NCI-H2171 treated with DMSO at 0.1 percent for 48 hours (cell line): Measurements from ENCODE around the gene TMEM74B.
"Not testable (repeated sequence)": the region's sequence is repeated elsewhere in the genome, so short reads cannot be mapped to it uniquely, and the experiment has no call there.

Experiments used
- DNase-seq: peaks from one replicate; lab custom pipeline; 2025; lab: John Stamatoyannopoulos, UW

Gene TMEM74B

DNA sequence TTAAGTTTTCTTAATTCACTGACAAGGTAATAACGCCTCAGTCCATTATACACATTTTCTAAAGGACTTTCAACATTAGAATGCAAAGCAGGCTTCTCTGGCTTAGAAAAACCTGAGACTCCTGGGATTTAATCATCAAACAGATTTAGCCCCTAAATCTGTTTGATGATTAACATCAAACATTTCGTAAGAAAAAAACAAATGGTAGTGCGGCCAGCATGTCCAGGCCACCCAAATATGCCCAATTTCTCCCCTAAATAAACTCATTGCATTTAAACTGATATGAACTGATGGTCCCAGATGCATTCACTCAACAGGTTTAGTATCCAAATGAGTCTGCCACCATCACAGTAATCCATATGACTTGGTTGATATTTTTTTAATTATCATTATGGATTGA is 6.2 kb downstream of the TMEM74B start:
- no peak for DNase-seq

DNA sequence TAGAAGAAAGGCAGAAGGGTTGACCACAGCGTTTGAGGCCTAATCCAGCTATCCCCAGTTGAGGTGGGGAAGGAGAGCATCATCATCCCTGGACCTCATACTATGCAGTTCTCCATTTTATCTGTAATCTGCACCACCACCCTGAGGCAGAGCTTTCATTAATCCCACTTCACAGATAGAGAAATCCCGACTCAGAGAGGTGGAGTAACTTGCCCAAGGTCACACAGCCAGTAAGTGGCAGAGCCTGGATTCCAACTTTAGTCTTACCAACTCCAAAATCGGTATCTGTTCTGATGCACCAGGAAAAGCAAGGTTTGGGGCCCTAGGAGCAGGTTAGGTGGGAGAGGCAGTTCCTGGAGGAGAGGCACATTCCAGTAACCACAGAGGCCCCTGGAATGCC is 6.7 kb downstream of the TMEM74B start:
- DNase-seq: no peak

DNA sequence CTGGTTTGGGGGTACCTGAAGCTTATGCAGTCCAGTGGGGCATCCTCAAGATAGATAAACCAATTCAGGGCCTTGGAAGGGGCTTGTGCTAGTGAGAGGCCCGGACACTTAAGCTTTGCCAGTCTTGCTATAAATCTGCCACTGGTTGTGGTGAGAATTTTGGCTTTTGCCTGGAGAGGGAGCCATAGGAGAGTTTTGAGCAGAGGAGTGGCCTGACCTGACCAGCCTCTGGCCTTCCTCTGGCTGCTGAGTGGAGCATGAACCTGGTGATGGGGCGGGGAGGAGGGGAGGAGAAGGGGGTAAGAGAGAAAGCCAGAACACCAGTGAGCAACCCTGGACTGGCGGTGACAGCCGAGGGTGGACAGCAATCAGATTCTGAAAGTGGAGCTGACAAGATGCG is 7.1 kb downstream of the TMEM74B start:
- no peak for DNase-seq

- DNase-seq: no peak
Measured at GRCh38 chr20:1174787-1175186, 10.0 kb downstream of the TMEM74B start.

DNA sequence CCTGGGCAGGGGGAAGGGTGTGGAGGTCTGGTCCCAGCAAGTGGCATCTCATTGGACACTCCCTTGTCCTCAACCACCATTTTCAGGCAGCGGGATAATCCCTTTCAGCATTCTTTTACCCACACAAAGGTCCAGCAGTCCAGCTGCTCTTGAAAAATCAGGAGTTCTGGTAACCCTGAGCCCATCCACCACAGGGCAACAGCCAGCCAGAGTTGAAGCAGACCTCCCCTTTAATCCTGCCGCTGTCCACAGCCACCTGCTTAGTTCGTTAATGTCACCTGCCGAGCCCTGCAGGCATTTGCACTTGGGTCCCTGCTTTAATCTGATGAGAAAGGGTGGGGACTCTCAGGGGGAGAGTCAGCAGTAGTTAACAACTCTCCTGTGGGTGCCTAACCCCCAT is 11.1 kb downstream of the TMEM74B start:
- no peak for DNase-seq

GRCh38 chr20:1171461-1172093 is 13.2 kb downstream of the TMEM74B start:
- DNase-seq: no peak

DNA sequence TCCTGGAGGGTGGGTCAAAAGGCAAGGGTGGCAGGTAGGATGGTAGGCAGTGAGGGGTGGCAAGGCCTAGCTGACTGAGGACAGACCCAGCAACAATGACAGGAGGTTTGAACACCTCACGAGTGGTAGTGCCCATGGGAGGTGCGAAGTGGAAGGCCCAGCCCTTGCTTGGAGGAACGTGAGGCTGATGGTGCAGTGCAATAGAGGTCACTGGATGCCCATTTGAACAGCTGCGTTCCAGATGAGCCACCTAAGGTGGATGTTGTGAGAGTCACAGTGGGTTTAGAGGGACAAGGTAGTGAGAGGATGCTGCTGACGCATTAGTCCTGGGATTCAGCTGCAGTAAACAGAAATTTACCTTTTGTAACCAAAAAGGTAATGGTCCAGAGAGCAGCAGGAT is 15.6 kb downstream of the TMEM74B start:
- no peak for DNase-seq

DNA sequence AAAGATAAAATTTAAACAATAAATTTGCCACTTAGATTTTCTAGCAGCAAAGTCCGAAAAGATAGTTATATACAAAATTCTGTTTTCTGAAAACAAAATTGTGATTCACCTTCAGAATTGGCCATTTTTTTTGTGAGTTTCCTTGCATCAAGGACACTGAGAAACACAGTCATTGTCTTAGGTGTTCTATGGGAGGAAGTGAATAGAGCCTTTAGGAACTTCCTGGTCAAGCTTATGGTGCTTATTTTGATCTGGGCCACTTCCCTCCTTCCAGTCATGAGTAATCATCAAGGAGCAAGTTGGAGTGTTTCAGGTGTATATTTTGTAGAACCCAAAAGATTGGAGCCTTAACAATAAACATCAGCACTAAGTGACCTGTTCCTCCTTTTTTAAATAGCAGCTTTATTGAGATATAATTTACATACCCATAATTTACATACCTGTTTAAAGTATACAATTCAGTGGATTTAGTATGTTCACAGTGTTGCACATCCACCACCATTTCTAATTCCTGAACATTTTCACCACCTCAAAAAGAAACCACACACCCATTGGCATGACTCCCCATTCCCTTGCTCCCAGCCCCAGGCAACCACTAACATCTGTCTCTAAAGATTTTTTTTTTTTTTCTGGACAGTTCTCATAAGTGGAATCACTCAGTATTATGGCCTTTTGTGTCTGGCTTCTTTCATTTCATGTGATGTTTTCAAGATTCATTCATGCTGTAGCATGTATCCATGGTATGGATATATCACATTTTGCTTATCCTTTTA is 17.6 kb downstream of the TMEM74B start:
- DNase-seq: no peak

- DNase-seq: no peak
Measured at GRCh38 chr20:1165941-1166340, 18.8 kb downstream of the TMEM74B start.

GRCh38 chr20:1165521-1165920 is 19.3 kb downstream of the TMEM74B start:
- no peak for DNase-seq

GRCh38 chr20:1164871-1165270 is 19.9 kb downstream of the TMEM74B start:
- DNase-seq: no peak

GRCh38 chr20:1163653-1164052 is 21.1 kb downstream of the TMEM74B start:
- no peak for DNase-seq

GRCh38 chr20:1163105-1163504 is 21.7 kb downstream of the TMEM74B start:
- no peak for DNase-seq

DNA sequence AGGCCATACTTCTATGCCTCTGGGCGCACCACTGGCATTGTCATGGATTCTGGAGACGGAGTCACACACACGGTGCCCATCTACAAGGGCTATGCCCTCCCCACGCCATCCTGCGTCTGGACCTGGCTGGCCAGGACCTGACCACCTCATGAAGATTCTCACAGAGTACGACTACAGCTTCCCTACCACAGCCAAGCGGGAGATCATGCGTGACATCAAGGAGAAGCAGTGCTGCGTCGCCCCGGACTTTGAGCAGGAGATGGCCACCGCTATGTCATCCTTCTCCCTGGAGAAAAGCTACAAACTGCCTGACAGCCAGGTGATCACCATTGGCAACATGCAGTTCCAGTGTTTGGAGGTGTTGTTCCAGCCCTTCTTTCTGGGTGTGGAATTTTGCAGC is 23.8 kb downstream of the TMEM74B start:
- no peak for DNase-seq

GRCh38 chr20:1160496-1160895 is 24.3 kb downstream of the TMEM74B start:
- no peak for DNase-seq

DNA sequence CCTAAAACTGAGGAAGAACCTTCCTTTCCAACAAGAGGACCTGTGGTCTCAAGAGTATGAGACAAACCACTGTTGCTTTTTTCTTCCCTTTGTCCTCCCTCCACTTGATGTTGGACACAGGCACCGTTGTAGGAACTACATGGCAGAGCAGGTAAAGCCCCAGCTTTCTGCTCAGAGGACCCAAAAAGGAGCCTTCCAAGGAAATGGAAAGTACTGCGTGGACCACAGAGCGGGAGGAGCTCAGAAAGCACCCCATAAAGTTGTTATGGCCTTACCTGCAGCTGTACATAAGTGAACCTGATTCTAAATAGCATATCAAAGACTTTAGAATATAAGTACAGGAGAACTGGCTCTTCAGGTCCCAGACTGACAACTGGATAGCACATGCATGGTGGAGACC is 29.4 kb downstream of the TMEM74B start:
- DNase-seq: no peak

DNA sequence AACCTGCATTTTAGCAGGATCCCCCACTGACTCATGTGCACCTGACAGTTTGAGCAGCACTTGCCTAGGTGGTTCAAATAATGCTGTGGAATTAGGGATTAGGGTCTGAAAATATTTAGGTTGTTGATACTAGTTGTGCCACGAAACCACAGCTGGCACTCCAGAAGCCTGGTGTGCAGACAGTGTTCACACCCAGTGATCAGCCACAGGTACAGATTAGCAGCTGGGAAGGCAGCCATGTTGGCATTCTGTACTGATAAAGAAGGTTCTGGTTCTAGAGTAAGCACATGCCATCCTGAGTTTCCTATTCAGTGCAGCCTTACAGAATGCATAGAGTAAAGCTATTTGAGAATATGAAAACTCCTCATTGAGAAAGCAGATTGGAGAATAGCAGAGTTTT is 30.1 kb downstream of the TMEM74B start:
- no peak for DNase-seq

DNA sequence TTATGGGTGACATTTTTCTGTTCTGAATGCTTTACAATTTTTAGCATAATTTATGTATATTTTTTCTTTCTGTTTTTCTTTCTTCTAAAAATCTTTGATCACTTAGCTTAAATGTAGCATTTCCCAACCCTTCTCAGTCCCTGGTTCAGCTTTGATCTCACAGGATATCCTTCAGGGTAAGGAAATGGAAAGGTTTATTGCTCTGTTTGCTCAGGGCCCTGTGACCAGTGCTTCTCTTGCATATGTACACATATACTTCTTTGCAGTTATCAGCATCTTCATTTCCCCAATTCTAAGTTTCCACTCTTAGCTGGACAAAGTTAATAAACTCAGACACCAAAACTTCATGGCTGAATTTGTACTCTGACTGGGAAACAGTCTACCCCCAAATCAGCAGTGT is 30.6 kb downstream of the TMEM74B start:
- DNase-seq: no peak

DNA sequence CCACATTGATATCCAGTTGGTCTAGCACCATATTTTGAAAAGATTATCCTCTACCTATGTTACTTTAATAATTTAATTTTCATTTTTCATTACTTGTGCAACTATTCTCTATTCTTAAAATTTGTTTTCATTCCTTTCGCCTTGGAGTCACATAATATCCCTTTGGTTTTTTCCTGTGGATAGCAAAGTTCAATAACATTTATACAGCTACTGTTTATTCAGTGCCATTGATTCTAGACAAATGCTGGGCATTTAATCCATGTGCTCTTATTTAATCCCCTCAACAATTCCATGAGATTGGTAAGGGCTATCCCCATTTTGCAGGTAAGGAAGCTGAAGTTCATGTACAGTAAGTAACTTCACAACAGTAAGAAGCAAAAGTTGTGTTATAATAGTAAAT is 33.8 kb downstream of the TMEM74B start:
- DNase-seq: no peak

- DNase-seq: no peak
Measured at GRCh38 chr20:1150218-1150617, 34.6 kb downstream of the TMEM74B start.

GRCh38 chr20:1149812-1150211 is 35.0 kb downstream of the TMEM74B start:
- DNase-seq: not testable (repeated sequence)

GRCh38 chr20:1146957-1147356 is 37.8 kb downstream of the TMEM74B start:
- no peak for DNase-seq

DNA sequence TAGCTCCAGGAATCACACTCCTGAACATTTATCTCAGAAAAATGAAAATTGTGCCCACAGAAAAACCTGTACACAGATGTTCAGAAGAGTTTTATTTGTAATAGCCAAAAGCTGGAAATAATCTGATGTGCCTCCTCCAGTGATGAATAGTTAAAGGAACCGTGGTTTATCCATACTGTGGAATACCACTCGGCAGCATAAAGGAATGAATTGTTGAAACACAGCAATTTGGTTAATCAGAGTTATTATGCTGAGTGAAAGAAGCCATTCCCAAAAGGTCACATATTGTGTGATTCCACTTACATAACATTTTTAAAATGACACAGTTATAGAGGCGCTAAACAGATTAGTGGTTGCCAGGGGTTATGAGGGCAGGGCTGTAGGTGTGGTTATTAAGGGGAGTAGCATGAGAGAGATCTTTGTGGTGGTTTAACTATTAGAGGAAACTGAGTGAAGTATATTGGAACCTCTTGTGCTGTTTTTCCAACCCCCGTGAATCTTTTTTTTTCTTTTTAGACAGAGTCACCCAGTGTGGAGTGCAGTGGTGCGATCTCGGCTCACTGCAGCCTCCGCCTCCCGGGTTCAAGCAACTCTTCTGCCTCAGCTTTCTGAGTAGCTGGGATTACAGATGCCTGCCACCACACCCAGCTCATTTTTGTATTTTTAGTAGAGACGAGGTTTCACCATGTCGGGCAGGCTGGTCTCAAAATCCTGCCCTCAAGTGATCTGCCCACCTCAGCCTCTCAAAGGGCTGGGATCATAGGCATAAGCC is 40.2 kb downstream of the TMEM74B start:
- DNase-seq: no peak
